Measurements from ENCODE around the gene ORM1. TPM values are rescaled to one million over a fixed set of nuclear protein-coding genes. Genes with fewer than 3 reads are reported as not detected.

Gene ORM1
- total RNA-seq, 1 donor from 2014 or later, result not detected

DNA sequence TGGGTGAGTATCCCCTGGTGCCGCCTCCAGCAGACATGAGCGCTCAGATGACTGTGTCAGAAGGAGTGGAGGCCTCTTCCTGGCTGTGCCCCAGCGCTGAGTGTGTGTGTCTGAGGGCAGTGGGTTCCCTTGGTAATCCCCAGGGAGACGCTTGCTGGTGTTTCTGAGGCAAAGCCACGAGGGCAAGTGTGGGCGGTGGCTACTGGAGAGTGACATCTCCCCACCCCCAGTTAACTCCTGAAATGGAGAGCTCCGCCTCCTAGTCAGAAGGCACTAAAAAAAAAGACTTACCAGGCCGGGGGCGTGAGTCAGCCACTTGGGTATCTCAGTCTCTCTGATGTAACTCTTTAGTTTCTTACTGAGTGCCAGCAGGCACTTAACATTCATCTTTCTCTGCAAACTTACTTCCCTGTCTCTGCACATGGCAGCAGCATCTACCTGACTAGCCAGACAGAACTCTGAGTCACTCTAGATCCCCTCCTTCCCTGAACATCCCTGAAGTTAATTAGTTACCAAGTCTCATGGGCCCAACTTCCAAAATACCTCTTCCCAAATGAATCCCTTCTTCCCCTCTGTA is 26.1 kb downstream of the ORM1 start:
- H3K27me3 ChIP-seq (ENCODE audit: control insufficient read depth, insufficient read depth, low read length), result no peaks in the 10 kb centered on the region
- peak; percentile 100 for DNase-seq (ENCODE audit: low read depth)
- no peak overlapping the region for H3K4me3 ChIP-seq (ENCODE audit: low read depth, low read length)
- TF ChIP-seq, protein P1, sequence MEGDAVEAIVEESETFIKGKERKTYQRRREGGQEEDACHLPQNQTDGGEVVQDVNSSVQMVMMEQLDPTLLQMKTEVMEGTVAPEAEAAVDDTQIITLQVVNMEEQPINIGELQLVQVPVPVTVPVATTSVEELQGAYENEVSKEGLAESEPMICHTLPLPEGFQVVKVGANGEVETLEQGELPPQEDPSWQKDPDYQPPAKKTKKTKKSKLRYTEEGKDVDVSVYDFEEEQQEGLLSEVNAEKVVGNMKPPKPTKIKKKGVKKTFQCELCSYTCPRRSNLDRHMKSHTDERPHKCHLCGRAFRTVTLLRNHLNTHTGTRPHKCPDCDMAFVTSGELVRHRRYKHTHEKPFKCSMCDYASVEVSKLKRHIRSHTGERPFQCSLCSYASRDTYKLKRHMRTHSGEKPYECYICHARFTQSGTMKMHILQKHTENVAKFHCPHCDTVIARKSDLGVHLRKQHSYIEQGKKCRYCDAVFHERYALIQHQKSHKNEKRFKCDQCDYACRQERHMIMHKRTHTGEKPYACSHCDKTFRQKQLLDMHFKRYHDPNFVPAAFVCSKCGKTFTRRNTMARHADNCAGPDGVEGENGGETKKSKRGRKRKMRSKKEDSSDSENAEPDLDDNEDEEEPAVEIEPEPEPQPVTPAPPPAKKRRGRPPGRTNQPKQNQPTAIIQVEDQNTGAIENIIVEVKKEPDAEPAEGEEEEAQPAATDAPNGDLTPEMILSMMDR (IDR thresholded peaks at IDR 0.05; ENCODE audit: insufficient read depth, low read length, poor library complexity, severe bottlenecking), result no peak
- H3K36me3 ChIP-seq (ENCODE audit: control insufficient read depth, insufficient read depth, low read length), result peaks cover 7% of the 10 kb centered on the region

DNA sequence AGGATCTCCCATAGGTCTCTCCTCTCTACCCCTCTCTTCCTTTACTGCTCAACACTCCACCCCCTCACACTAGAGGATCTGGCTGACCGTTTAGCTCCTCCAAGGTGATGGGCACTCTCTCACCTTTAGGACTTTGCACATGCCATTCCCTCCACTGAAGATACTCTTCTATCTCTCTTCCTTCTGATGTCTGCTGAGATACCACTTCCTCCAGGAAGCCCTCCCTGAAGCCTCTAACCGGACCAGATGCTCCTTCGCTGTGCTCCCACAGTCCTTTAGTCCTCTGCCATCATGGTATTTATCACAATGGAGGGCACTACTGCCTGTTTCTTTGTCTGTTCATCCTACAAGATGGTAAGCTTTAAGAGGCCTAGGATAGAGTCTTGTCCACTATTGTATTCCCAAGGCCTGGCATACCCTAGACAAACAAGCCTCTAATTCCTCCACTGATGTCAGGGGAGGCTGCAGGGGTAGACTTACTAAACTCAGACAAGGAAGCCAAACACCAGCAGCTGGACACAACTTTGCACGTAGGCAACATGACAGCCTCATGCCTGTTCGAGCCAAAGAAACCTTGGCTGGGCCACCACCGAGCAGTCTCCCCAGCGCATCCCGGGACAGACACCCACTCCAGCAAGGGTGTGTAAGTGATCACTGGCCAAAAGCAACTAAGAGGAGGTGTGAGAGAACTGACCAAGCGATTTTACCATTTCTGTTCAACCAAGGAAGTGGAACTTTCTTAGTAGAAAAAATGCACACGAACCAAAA is 27.0 kb downstream of the ORM1 start:
- no peak overlapping the region for H3K4me3 ChIP-seq (ENCODE audit: low read depth, low read length)
- H3K36me3 ChIP-seq (ENCODE audit: control insufficient read depth, insufficient read depth, low read length), result peaks cover 7% of the 10 kb centered on the region
- DNase-seq (ENCODE audit: low read depth), result no peak
- no peaks in the 10 kb centered on the region for H3K27me3 ChIP-seq (ENCODE audit: control insufficient read depth, insufficient read depth, low read length)
- TF ChIP-seq, protein P1 (IDR thresholded peaks at IDR 0.05; ENCODE audit: insufficient read depth, low read length, poor library complexity, severe bottlenecking), result no peak

DNA sequence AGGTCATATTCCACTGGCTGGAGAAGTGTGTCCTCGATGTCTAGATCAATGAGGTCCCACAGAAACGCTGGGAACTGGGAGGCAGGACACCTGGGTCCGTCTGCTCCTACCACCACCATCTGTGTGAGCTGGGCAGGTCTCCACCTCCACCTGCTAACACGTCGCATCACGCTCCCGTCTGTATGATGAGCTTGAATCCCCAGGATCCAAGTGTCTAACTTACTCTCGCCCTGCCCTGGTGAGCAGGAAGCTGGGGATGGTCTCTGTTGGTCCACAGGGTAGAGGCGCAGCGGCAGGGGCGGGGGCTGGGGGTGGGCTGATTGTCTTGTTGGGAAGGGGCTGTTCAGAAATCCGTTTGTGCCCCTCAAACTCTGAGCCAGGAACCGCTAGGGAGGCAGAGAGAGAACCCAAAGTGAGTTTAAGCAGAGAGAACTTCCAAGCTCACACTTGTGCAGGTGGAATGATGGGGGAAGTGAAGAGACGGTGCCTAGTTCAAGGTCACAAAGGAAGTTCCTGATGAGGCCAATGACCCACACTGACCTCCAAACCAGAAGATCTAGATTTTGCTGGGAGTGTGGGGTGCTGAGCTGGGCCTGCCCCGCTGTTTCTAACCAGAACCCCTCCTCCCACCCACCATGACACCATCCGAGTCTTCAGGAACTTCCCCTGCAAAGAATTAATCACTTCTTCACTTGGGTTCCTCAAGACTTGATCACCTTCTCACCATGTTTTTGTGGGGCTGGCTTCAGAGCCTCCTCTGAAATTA is 27.9 kb downstream of the ORM1 start:
- DNase-seq (ENCODE audit: low read depth), result no peak
- TF ChIP-seq, protein P1 (IDR thresholded peaks at IDR 0.05; ENCODE audit: insufficient read depth, low read length, poor library complexity, severe bottlenecking), result no peak
- no peak overlapping the region for H3K4me3 ChIP-seq (ENCODE audit: low read depth, low read length)
- H3K27me3 ChIP-seq (ENCODE audit: control insufficient read depth, insufficient read depth, low read length), result no peaks in the 10 kb centered on the region
- H3K36me3 ChIP-seq (ENCODE audit: control insufficient read depth, insufficient read depth, low read length), result peaks cover 9% of the 10 kb centered on the region

DNA sequence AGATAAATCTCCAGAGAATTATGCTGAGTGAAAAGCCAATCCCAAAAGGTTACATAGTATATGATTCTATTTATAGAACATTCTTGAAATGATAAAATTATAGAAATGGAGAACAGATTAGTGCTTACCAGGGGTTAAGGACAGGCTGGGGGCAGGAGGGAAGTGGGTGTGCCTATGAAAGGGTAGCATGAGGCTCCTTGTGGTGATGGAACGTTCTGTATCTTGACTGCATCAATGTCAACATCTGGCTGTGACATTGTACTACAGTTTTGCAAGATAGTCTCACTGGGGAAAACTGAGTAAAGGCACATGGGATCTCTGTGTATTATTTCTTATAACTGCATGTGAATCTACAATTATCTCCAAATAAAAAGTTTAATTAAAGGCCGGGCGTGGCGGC is 29.0 kb downstream of the ORM1 start:
- TF ChIP-seq, protein P1 (IDR thresholded peaks at IDR 0.05; ENCODE audit: insufficient read depth, low read length, poor library complexity, severe bottlenecking), result no peak
- no peak overlapping the region for H3K4me3 ChIP-seq (ENCODE audit: low read depth, low read length)
- H3K36me3 ChIP-seq (ENCODE audit: control insufficient read depth, insufficient read depth, low read length), result peaks cover 8% of the 10 kb centered on the region
- DNase-seq (ENCODE audit: low read depth), result no peak
- H3K27me3 ChIP-seq (ENCODE audit: control insufficient read depth, insufficient read depth, low read length), result no peaks in the 10 kb centered on the region

DNA sequence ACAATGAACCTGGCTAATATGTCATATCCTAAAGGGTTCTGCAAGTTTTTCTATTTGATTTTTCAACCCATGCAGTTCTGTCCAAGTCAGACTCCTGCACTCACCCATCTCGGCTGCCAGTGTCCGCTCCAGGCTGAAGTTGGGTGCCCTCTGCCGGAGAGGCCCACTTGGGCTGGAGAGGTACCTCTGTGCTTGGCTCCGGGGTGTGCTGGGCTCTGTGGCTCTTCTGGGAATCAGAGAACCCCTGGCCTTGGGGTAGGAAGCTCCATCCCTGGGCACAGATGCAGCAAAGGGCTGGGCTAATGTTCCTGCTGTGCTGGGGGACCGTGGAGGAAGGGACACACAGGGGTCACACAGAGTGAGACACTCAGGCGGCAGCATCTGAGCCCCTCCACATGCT is 32.9 kb downstream of the ORM1 start:
- DNase-seq (ENCODE audit: low read depth), result no peak
- TF ChIP-seq, protein P1 (IDR thresholded peaks at IDR 0.05; ENCODE audit: insufficient read depth, low read length, poor library complexity, severe bottlenecking), result no peak
- H3K27me3 ChIP-seq (ENCODE audit: control insufficient read depth, insufficient read depth, low read length), result no peaks in the 10 kb centered on the region
- H3K36me3 ChIP-seq (ENCODE audit: control insufficient read depth, insufficient read depth, low read length), result peaks cover 13% of the 10 kb centered on the region
- H3K4me3 ChIP-seq (ENCODE audit: low read depth, low read length), result no peak overlapping the region
